H1 (cell line): ENCODE data around the gene ADGRL4.

Source experiments
- BRCA1 ChIP-seq: IDR thresholded peaks from 2 replicates; pipeline ENCODE4 v1.6.1; 2012; ENCODE audit warnings: low read depth, low read length, improper control_type of control experiment
- CTCF ChIP-seq, 3 experiments: IDR thresholded peaks; 1 replicate in 2 of 3; 2 replicates in 1 of 3; pipeline versions ENCODE4 v1.5.1 to v1.6.1; 2011; ENCODE audit warnings: low read length in 3 of 3, mild to moderate bottlenecking in 3 of 3, inconsistent platforms in 2 of 3, low read depth in 1 of 3, moderate library complexity in 1 of 3; ENCODE audit not compliant: insufficient read depth in 1 of 3; ENCODE audit errors: control extremely low read depth in 1 of 3
- EP300 ChIP-seq, 2 experiments: IDR thresholded peaks; 1 replicate in 1 of 2; 2 replicates in 1 of 2; pipeline ENCODE4 v1.6.1; 2011 to 2012; ENCODE audit warnings: low read depth in 2 of 2, low read length in 2 of 2, mild to moderate bottlenecking in 2 of 2, borderline replicate concordance in 1 of 2, inconsistent platforms in 1 of 2, moderate library complexity in 1 of 2
- EZH2 ChIP-seq: fragments of 200-600 bp; sonication (generic); IDR thresholded peaks from 2 replicates; pipeline ENCODE4 v1.7.1; 2012; ENCODE audit warnings: low read depth, mild to moderate bottlenecking, moderate library complexity, low read length, inconsistent platforms; ENCODE audit not compliant: severe bottlenecking
- FOSL1 ChIP-seq: IDR thresholded peaks from 2 replicates; pipeline ENCODE4 v1.6.1; 2011; ENCODE audit warnings: mild to moderate bottlenecking, low read depth, low read length, moderate library complexity; ENCODE audit not compliant: insufficient read depth
- GTF2F1 ChIP-seq: IDR thresholded peaks from 2 replicates; pipeline ENCODE4 v1.6.1; 2012; ENCODE audit warnings: low read depth, low read length, improper control_type of control experiment, borderline replicate concordance
- JUN ChIP-seq: IDR thresholded peaks from 2 replicates; pipeline ENCODE4 v1.6.1; 2011; ENCODE audit warnings: low read depth, mild to moderate bottlenecking, improper control_type of control experiment, low read length
- MAX ChIP-seq: IDR thresholded peaks from 2 replicates; pipeline ENCODE4 v1.6.1; 2012; ENCODE audit warnings: inconsistent platforms
- POLR2A ChIP-seq, 2 experiments: IDR thresholded peaks; 1 replicate in 1 of 2; 2 replicates in 1 of 2; pipeline ENCODE4 v1.6.1; 2011; ENCODE audit warnings: low read depth in 2 of 2, low read length in 2 of 2, mild to moderate bottlenecking in 2 of 2; ENCODE audit errors: control extremely low read depth in 1 of 2
- POLR2AphosphoS5 ChIP-seq: IDR thresholded peaks from 2 replicates; pipeline ENCODE4 v1.6.1; 2011; ENCODE audit warnings: low read depth, low read length
- RNF2 ChIP-seq: fragments of 200-900, 300-1000 bp; sonication (generic); IDR thresholded peaks from 2 replicates; pipeline ENCODE4 v1.7.1; 2016; ENCODE audit warnings: borderline replicate concordance, low read depth, mild to moderate bottlenecking, antibody characterized with exemption, low read length; ENCODE audit not compliant: poor library complexity, severe bottlenecking; ENCODE audit errors: missing control alignments
- SIN3A ChIP-seq, 2 experiments: IDR thresholded peaks in 1 of 2; conservative IDR thresholded peaks in 1 of 2; 2 replicates each; pipeline ENCODE4 v1.6.1; 2011 to 2012; ENCODE audit warnings: low read length in 2 of 2, improper control_type of control experiment in 1 of 2, low read depth in 1 of 2, mild to moderate bottlenecking in 1 of 2
- SP2 ChIP-seq: IDR thresholded peaks from 2 replicates; pipeline ENCODE4 v1.6.1; 2012; ENCODE audit warnings: mild to moderate bottlenecking, low read length, inconsistent platforms
- YY1 ChIP-seq: IDR thresholded peaks from 2 replicates; pipeline ENCODE4 v1.6.1; 2011; ENCODE audit warnings: low read depth, mild to moderate bottlenecking, low read length

- no peak for TF ChIP-seq CTCF (IDR thresholded peaks at IDR 0.05; ENCODE audit: control extremely low read depth in 1 of 3, insufficient read depth in 1 of 3, low read depth in 1 of 3, low read length in 3 of 3)
- no peak for TF ChIP-seq MAX
- no peak for TF ChIP-seq RNF2
- no peak for TF ChIP-seq SP2
- TF ChIP-seq POLR2A (IDR thresholded peaks at IDR 0.05; ENCODE audit: control extremely low read depth in 1 of 2, low read depth in 2 of 2, low read length in 2 of 2), result no peak
- no peak for TF ChIP-seq BRCA1
- TF ChIP-seq EP300 (IDR thresholded peaks at IDR 0.05; ENCODE audit: borderline replicate concordance in 1 of 2, low read depth in 2 of 2, low read length in 2 of 2), result no peak
- TF ChIP-seq SIN3A (conservative IDR thresholded peaks at IDR 0.05 in 1 of 2, IDR thresholded peaks at IDR 0.05 in 1 of 2; ENCODE audit: low read depth in 1 of 2, low read length in 2 of 2), result no peak
- TF ChIP-seq YY1, result no peak
- no peak for TF ChIP-seq POLR2AphosphoS5
- no peak for TF ChIP-seq JUN
- no peak for TF ChIP-seq EZH2
- TF ChIP-seq FOSL1, result no peak
- no peak for TF ChIP-seq GTF2F1
Measured at GRCh38 chr1:78950826-78951225, 55.7 kb downstream of the ADGRL4 start.
